Left lung (tissue), 14 donors: ENCODE measurements around the gene RIF1. TPM values are rescaled to one million over a fixed set of nuclear protein-coding genes. Genes with fewer than 3 reads are reported as not detected.

Experiments used
- ATAC-seq: fragments of 200-7000 bp; cut with Tn5 transposase; one replicate; pipeline ENCODE4 v1.9.1; 2020; ENCODE audit warnings: moderate library complexity
- DNase-seq, 4 donors: peaks; one replicate each; pipeline ENCODE4 v3.0.0-alpha.2; 2013 to 2020
- H3K27ac ChIP-seq, 2 donors: fragments of 200-600 bp; sonication (generic) in 1 of 2; one replicate each; pipeline versions ENCODE4 v1.5.0 to v1.8.0; 2020 to 2021
- H3K27me3 ChIP-seq, 2 donors: fragments of 200-600 bp; sonication (generic) in 1 of 2; one replicate each; pipeline versions ENCODE4 v1.5.0 to v1.8.0; 2020 to 2021
- H3K36me3 ChIP-seq, 2 donors: fragments of 200-600 bp; sonication (generic) in 1 of 2; one replicate each; pipeline versions ENCODE4 v1.5.0 to v1.8.0; 2020 to 2021
- H3K4me1 ChIP-seq, 2 donors: fragments of 200-600 bp; one replicate each; pipeline ENCODE4 v1.8.0; 2021
- H3K4me3 ChIP-seq, 2 donors: fragments of 200-600 bp; sonication (generic) in 1 of 2; one replicate each; pipeline versions ENCODE4 v1.5.0 to v1.8.0; 2020 to 2021; ENCODE audit warnings: mild to moderate bottlenecking in 1 of 2
- H3K9me3 ChIP-seq, 2 donors: fragments of 200-600 bp; sonication (generic) in 1 of 2; one replicate each; pipeline versions ENCODE4 v1.5.0 to v1.8.0; 2020 to 2021
- CTCF ChIP-seq, 2 donors: fragments of 200-600 bp; sonication (generic) in 1 of 2; IDR thresholded peaks; one replicate each; pipeline versions ENCODE4 v1.5.0 to v1.8.0; 2021; ENCODE audit warnings: antibody characterized with exemption in 2 of 2
- intact Hi-C, 2 donors: fragments of 100-400 bp; cut with DNase I; formaldehyde crosslinking; loops; one replicate each; pipeline versions ENCODE4 v1.11.2 to v1.14.2; 2022
- long read RNA-seq, 12 donors: library from polyadenylated mRNA in 2 of 12; unstranded in 2 of 12; transcript quantifications; one replicate each; pipeline ENCODE4 v2.0.0 and lab custom pipeline, GENCODE V29; 2019 to 2026
- polyA plus RNA-seq, 6 donors: library from polyadenylated mRNA; unstranded; fragments of 120-200 nt; gene quantifications; one replicate each; pipeline ENCODE4 v1.2.1, GENCODE V29; 2013; ENCODE audit not compliant: insufficient read length in 6 of 6
- total RNA-seq, 2 donors: library from RNA; stranded (reverse); fragmentation: NEBNext Ultra II Directional; extraction: Animal tissue kit (Norgen Biotek cat#: 25700); gene quantifications; one replicate each; pipeline ENCODE4 v1.2.1, GENCODE V29; 2021
- donor health status: DM: no; HTN: yes; CAD: no.
- donor health status: DM: no; HTN: no; CAD: no.

RIF1 gene, protein sequence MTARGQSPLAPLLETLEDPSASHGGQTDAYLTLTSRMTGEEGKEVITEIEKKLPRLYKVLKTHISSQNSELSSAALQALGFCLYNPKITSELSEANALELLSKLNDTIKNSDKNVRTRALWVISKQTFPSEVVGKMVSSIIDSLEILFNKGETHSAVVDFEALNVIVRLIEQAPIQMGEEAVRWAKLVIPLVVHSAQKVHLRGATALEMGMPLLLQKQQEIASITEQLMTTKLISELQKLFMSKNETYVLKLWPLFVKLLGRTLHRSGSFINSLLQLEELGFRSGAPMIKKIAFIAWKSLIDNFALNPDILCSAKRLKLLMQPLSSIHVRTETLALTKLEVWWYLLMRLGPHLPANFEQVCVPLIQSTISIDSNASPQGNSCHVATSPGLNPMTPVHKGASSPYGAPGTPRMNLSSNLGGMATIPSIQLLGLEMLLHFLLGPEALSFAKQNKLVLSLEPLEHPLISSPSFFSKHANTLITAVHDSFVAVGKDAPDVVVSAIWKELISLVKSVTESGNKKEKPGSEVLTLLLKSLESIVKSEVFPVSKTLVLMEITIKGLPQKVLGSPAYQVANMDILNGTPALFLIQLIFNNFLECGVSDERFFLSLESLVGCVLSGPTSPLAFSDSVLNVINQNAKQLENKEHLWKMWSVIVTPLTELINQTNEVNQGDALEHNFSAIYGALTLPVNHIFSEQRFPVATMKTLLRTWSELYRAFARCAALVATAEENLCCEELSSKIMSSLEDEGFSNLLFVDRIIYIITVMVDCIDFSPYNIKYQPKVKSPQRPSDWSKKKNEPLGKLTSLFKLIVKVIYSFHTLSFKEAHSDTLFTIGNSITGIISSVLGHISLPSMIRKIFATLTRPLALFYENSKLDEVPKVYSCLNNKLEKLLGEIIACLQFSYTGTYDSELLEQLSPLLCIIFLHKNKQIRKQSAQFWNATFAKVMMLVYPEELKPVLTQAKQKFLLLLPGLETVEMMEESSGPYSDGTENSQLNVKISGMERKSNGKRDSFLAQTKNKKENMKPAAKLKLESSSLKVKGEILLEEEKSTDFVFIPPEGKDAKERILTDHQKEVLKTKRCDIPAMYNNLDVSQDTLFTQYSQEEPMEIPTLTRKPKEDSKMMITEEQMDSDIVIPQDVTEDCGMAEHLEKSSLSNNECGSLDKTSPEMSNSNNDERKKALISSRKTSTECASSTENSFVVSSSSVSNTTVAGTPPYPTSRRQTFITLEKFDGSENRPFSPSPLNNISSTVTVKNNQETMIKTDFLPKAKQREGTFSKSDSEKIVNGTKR (N-terminal part only)
- 10 to 100 TPM; 29.8 to 43.3 TPM for total RNA-seq
- polyA plus RNA-seq, result 10 to 100 TPM; 35.1 to 49.8 (median 46.4) TPM
- long read RNA-seq, donor 1, result 0 reads
- long read RNA-seq, donor 2, result 0 reads
- long read RNA-seq, donor 3, partial matches to known transcripts, result 8 of 8 reads
- long read RNA-seq, donor 3, other reads (novel, unspliced or antisense), result 0 of 8 reads
- long read RNA-seq, donor 4, partial matches to known transcripts, result 2 of 3 reads
- long read RNA-seq, donor 4, other reads (novel, unspliced or antisense), result 1 of 3 reads
- long read RNA-seq, donor 5, result 0 reads
- long read RNA-seq, donor 6, result 0 reads
- long read RNA-seq, donor 7, result 0 reads
- long read RNA-seq, donor 8, result 0 reads
- long read RNA-seq, donor 9, result 0 reads
- long read RNA-seq, donor 10, partial matches to known transcripts, result 1 of 1 reads
- long read RNA-seq, donor 10, other reads (novel, unspliced or antisense), result 0 of 1 reads
- long read RNA-seq, donor 11, result 0 reads
- long read RNA-seq, donor 12, result 0 reads

DNA sequence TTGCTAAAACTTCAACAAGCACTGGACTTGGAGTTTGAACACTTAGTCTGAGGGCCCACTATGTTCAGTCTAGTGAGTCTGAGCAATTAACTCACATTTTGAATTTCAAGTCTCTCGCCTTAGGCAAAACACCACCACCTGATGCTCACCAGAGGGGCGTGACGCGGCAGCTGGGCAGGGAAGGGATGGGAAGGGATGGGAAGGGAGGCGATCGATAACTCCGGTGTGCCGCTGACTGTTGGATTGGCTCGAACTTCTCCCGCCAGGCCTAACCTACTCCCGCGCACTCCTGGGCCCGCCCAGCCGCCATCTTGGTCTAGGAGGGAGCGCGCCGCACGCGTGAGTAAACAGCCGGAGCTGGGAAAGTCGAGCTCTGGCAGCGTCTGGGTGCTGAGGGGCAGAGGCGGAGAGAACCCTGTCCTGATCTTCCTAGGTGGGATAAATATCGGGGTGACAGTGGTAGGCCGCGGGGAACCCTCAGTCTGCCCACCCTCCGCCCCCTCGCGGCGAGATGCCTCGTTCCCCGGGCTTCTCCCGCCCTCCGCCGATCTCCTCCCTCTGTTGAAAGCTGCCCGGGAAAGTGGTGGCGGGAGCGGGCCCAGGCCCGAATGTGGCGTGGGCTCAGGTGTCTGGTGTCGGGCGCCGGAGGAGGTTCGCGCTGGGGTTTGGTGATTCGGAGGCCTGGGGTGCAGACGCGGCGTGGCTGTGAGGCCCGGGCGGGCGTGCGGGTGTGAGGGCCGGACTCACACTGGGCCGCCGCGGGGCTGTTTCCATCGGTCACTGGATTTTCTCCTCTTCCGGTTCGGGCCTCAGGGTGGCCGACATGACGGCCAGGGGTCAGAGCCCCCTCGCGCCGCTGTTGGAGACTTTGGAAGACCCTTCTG lies at the start of gene RIF1:
TSS of gene RIF1 (plus strand) at position 302 of the 884 bp plus-strand sequence. CDS start at position 824, 522 bp downstream.
- peak within 1 kb of the TSS; percentile 90 to 94 for H3K27ac ChIP-seq
- peaks cover 6 to 19% of the 10 kb centered on the region in 2 donors for H3K4me1 ChIP-seq
- intact Hi-C loops, result no loop called here
- peak; percentile 52 to 60 for TF ChIP-seq CTCF (IDR thresholded peaks at IDR 0.05)
- peak within 1 kb of the TSS; percentile 80 to 96 for H3K4me3 ChIP-seq
- H3K36me3 ChIP-seq, result peaks cover 0 to 34% of the 10 kb centered on the region in 2 donors
- H3K9me3 ChIP-seq, result no peaks in the 10 kb centered on the region
- ATAC-seq (peak; percentile 98), DNase-seq (peak; percentile 87 to 97 (median 90))
- no peaks in the 10 kb centered on the region for H3K27me3 ChIP-seq

- Histone ChIP-seq H3K27me3 (no peaks in the 10 kb centered on the region), H3K36me3 (peaks cover 0 to 12% of the 10 kb centered on the region in 2 donors), H3K4me1 (peaks cover 0 to 33% of the 10 kb centered on the region in 2 donors), H3K4me3 (no peak overlapping the region), H3K27ac (peak overlapping the region in 1 of 2 donors; percentile 13), H3K9me3 (no peaks in the 10 kb centered on the region)
- intact Hi-C loops, result no loop called here
- TF ChIP-seq CTCF (IDR thresholded peaks at IDR 0.05), result no peak
- no peak for ATAC-seq
- no peak for DNase-seq
Observed at GRCh38 chr2:151361674-151362370, 47.9 kb upstream of the RIF1 start.

DNA sequence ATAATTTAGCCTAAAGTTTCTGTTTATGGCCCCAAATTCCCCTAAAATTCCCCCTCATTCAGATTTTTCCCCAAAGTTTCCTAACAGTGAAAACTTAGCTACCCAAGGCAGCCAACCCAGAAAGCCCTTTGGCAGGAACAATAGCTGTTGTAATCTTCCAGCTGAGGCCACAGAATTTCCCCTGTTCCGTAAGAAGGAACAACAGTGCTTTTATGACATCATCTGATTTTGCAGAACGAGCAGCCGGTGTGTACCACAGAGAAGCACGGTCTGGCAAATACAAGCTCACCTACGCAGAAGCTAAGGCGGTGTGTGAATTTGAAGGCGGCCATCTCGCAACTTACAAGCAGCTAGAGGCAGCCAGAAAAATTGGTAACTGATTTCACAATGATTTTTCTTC lies 46.0 kb upstream of the RIF1 start:
- peak overlapping the region in 1 of 2 donors; percentile 6 for H3K4me3 ChIP-seq
- no peak for TF ChIP-seq CTCF (IDR thresholded peaks at IDR 0.05)
- peaks cover 0 to 3% of the 10 kb centered on the region in 2 donors for H3K9me3 ChIP-seq
- ATAC-seq (peak; percentile 61), DNase-seq (peak in 2 of 4 donors; percentile 41 to 52)
- H3K36me3 ChIP-seq, result peaks cover 0 to 12% of the 10 kb centered on the region in 2 donors
- intact Hi-C loops, result no loop called here
- peak overlapping the region in 1 of 2 donors; percentile 79 for H3K27ac ChIP-seq
- peaks cover 0 to 30% of the 10 kb centered on the region in 2 donors for H3K4me1 ChIP-seq
- no peaks in the 10 kb centered on the region for H3K27me3 ChIP-seq
